GM21723 (cell line): Measurements from ENCODE around the gene GTPBP6.
"Not testable (repeated sequence)": the region's sequence is repeated elsewhere in the genome, so short reads cannot be mapped to it uniquely, and the experiment has no call there.

Source experiments
- ATAC-seq: cut with Tn5 transposase; IDR thresholded peaks from one replicate; pipeline ENCODE4 v1.9.1; 2021; ENCODE audit warnings: mild to moderate bottlenecking, moderate library complexity; ENCODE audit not compliant: unreplicated experiment

GTPBP6 gene

GRCh38 chrX:352181-352580 lies 33.6 kb upstream of the GTPBP6 start:
- ATAC-seq, result no peak

DNA sequence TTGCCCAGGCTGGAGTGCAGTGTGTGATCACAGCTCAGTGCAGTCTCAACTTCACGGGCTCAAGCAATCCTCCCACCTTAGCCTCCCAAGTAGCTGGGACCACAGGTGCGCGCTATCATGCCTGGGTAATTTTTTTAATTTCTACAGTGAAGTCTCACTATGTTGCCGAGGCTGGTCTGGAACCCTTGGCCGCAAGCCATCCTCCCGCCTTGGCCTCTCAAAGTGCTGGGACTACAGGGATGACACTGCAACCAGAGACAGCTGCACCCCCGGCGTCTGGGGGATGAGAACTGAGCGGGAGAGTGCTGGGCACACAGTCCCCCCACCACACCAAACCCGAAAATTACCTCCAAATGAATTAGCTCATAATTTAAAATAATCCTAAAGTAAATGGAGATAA lies 33.1 kb upstream of the GTPBP6 start:
- no peak for ATAC-seq

DNA sequence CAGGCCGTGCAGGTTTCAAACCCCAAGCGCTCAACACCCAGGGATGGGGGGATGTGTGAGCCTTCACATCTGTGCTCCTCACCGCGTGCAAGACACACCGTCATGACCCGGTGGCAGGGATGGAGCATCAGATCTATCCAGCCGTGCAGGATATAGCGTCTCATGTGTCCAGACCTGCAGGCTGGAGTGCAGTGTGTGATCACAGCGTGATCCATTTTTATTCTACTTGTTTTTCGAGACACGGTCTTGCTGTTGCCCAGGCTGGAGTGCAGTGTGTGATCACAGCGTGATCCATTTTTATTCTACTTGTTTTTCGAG lies 32.7 kb upstream of the GTPBP6 start:
- ATAC-seq, result not testable (repeated sequence)

- no peak for ATAC-seq
Observed at GRCh38 chrX:350534-351323, 32.1 kb upstream of the GTPBP6 start.

DNA sequence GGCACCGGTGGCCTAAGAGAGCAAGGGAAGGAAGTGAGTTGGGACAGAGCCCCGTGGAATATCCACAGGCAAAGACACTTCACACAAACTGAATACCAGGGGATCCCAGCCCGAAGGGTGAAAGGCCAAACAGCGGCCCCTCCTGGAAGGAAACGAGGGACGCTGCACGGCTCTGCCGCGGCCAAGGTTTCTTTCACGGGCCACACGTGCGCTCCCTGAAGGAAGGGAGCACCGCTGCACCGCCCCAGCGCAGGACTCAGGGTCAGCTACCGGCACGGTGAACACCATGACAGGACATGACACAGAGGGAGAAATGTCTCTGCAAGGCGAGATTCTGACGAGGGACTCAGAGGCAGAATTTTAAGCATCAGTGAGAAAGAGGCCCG lies 31.5 kb upstream of the GTPBP6 start:
- no peak for ATAC-seq

DNA sequence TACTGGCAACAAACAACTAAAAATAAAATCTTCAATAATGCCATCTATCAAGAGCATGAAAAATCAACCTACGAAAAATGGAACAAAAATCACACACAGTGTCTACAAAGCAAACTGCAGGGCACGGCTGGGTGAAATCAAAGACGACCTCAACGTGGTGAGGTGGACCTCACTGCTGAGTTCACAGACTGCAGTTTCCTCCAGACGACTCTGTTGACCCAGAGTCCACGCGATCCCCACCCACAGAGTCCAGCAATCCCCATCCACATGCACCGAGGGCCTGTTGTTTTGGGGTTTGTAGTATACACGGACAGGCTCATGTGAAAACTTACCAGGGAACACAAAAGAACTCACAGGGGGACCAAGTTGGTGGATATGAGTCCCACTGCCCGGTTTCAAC lies 31.1 kb upstream of the GTPBP6 start:
- no peak for ATAC-seq

DNA sequence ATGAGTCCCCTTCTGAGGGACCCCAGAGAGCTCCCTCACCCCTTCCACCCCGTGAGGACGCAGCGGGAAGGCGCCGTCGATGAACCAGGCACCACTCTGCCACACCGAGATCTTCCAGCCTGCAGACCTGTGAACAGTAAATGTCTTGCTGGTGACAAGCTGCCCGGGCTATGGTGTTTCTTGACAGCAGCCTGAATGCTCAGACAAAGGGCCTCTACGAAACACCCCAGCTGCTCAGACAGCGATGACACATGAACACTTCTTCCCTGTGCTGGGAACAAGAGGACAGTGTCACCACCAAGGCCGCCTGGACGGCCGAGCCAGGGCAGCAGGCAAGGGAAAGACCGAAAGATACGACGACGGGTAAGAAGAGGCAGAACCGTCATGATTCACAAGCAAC lies 30.6 kb upstream of the GTPBP6 start:
- no peak for ATAC-seq

DNA sequence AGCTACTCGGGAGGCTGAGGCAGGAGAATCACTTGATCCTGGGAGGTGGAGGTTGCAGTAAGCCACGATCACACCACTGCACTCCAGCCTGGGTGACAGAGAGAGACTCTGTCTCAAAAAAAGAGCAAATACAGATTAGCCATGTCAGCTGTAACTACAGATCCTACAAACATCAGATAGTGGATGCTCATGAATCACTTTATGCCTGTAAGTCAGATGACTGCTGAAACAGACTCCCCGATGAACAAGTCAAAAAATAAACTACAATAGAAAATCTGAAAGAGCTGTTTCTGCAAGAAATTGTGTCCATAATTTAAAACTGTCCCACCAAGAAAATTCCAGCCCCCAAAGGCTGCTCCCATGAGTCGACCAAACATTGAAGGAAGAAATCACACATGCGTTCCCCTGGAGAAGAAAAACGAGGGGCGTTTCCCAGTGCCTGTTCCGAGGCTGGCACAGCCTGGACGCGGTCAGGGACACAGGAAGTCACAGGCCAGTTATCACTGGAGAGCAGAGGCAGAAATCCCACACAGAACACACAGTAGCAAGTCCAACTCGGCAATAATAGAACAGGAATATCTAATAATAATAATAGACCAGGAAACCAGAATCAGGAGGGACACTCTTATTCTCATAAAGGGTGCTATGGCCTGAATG lies 30.0 kb upstream of the GTPBP6 start:
- ATAC-seq, result no peak

GRCh38 chrX:347351-348117 lies 28.9 kb upstream of the GTPBP6 start:
- no peak for ATAC-seq

- ATAC-seq, result no peak
Observed at GRCh38 chrX:346034-346813, 27.6 kb upstream of the GTPBP6 start.

- no peak for ATAC-seq
Observed at GRCh38 chrX:345020-345925, 26.7 kb upstream of the GTPBP6 start.

GRCh38 chrX:344371-344901 lies 25.8 kb upstream of the GTPBP6 start:
- no peak for ATAC-seq

- no peak for ATAC-seq
Observed at GRCh38 chrX:341541-342101, 23.0 kb upstream of the GTPBP6 start.

GRCh38 chrX:340641-341423 lies 22.2 kb upstream of the GTPBP6 start:
- ATAC-seq, result no peak

- no peak for ATAC-seq
Observed at GRCh38 chrX:340121-340520, 21.5 kb upstream of the GTPBP6 start.

- no peak for ATAC-seq
Observed at GRCh38 chrX:338836-339400, 20.3 kb upstream of the GTPBP6 start.

GRCh38 chrX:338281-338835 lies 19.8 kb upstream of the GTPBP6 start:
- no peak for ATAC-seq

DNA sequence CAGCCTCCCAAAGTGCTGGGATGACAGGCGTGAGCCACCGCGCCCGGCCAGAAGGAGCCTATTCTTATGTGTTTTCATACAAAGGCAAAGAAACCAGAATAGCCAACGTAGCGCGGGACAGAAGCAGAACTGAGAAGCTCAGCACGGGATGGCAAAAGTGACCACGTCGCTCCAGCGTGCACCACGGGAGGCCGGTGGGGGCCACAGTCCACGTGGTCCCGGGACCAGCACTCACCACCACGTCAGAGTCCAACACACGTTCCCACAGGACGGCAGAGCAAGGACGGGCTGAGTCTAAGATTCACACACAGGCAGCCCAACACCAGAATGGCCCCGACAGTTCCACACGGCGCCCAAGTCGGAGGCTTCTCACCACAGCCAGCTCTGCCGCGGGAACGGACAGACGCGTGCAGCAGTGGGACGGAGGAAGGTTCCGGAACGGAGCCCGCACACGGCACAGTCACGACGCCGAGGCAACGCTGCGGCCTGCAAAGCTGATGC lies 18.8 kb upstream of the GTPBP6 start:
- ATAC-seq, result no peak
